CD4-positive, alpha-beta T cell treated with Interferon gamma for 1 hour (primary cell): ENCODE measurements around the gene WDR47.
"Not testable (repeated sequence)": the region's sequence is repeated elsewhere in the genome, so short reads cannot be mapped to it uniquely, and the experiment has no call there.

ENCODE experiments used
- DNase-seq: peaks from one replicate; pipeline ENCODE4 v3.0.0-alpha.2; 2020

Gene WDR47

GRCh38 chr1:109041621-109042468 is at the start of gene WDR47:
WDR47 (minus strand) TSS chr1:109042102; CDS start chr1:109023512, 18,590 bp downstream.
- peak; percentile 97 for DNase-seq

GRCh38 chr1:109091078-109091838 is 49.4 kb upstream of the WDR47 start:
- peak; percentile 6 for DNase-seq

- peak; percentile 86 for DNase-seq
Measured at GRCh38 chr1:109090196-109091077, 48.5 kb upstream of the WDR47 start, which contains the start of gene TMEM167B. TMEM167B (plus strand) TSS chr1:109090764; CDS start chr1:109090873, 109 bp downstream.

GRCh38 chr1:109089242-109090015 is 47.5 kb upstream of the WDR47 start:
- DNase-seq = peak; percentile 19

- no peak for DNase-seq
Measured at GRCh38 chr1:109084563-109085517, 42.9 kb upstream of the WDR47 start.

GRCh38 chr1:109083923-109084322 is 42.0 kb upstream of the WDR47 start:
- no peak for DNase-seq

- no peak for DNase-seq
Measured at GRCh38 chr1:109083501-109083900, 41.6 kb upstream of the WDR47 start.

- DNase-seq = no peak
Measured at GRCh38 chr1:109080441-109081082, 38.7 kb upstream of the WDR47 start.

GRCh38 chr1:109079240-109079622 is 37.3 kb upstream of the WDR47 start:
- no peak for DNase-seq

GRCh38 chr1:109078317-109078716 is 36.4 kb upstream of the WDR47 start:
- no peak for DNase-seq

GRCh38 chr1:109075531-109076490 is 33.9 kb upstream of the WDR47 start, which contains the start of gene TAF13:
TAF13 (minus strand) TSS chr1:109076003; CDS start chr1:109075947, 56 bp downstream.
- peak; percentile 90 for DNase-seq

GRCh38 chr1:109069294-109069693 is 27.4 kb upstream of the WDR47 start:
- no peak for DNase-seq

- no peak for DNase-seq
Measured at GRCh38 chr1:109067883-109068282, 26.0 kb upstream of the WDR47 start.

GRCh38 chr1:109065137-109065536 is 23.2 kb upstream of the WDR47 start:
- DNase-seq = no peak

GRCh38 chr1:109061183-109061582 is 19.3 kb upstream of the WDR47 start:
- DNase-seq = no peak

GRCh38 chr1:109060707-109061106 is 18.8 kb upstream of the WDR47 start:
- DNase-seq = no peak

- no peak for DNase-seq
Measured at GRCh38 chr1:109059026-109059425, 17.1 kb upstream of the WDR47 start.

- no peak for DNase-seq
Measured at GRCh38 chr1:109056064-109056463, 14.2 kb upstream of the WDR47 start.

GRCh38 chr1:109052145-109052544 is 10.2 kb upstream of the WDR47 start:
- not testable (repeated sequence) for DNase-seq
